Pulmonary artery endothelial cell (primary cell): ENCODE measurements around the gene SRXN1. TPM values are rescaled to one million over a fixed set of nuclear protein-coding genes. Genes with fewer than 3 reads are reported as not detected.

ENCODE experiments used
- DNase-seq: peaks from one replicate; pipeline ENCODE4 v3.0.0-alpha.2; 2011; ENCODE audit warnings: low read depth, low spot score
- total RNA-seq: library from RNA; depleted of rRNA; stranded (reverse); fragments of >200 nt; gene quantifications from 2 replicates; pipeline ENCODE4 v1.2.3, GENCODE V29; 2014

Gene SRXN1
- total RNA-seq, 1 donor from 2014 or later = 49.5 TPM

DNA sequence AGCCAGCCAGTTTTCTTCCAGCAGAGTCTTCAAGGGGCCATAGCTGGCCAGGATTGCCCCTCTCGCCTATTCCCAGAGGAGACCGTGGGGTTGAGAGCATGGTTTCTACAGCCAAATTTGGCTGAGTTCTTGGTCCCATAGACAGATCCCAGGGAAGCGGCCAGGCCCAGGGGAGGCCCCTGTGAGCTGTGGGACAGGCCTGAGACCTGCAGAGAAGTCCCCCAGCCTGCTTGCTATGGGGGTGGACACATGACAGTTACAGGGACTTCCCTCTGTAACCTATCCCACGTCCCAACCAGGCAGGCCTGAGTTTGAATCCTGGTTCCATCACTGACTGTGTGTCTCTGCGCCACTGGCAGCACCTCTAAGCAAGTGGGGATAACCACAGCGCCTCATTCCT, 45.5 kb downstream of the SRXN1 start:
- DNase-seq = no peak

DNA sequence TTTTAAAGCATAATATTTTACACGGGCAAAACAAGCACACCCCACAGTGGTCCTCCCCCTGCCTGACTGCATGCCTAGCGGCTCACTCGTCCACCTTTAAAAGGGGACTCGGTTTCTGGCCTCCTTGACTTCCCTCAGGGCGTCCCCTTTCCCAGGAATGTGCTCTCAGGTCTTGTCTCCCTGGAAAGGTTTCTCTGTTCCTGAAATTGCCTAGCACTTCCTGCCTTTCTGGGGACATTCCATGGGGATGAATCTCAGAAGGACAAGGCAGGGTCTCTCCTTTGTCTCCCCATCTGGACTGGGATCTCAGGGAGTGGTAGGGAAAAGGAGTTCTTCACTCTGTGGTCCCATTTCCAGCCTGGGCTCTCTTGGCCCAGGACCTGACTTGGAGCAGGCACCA, 47.8 kb downstream of the SRXN1 start:
- DNase-seq = no peak

DNA sequence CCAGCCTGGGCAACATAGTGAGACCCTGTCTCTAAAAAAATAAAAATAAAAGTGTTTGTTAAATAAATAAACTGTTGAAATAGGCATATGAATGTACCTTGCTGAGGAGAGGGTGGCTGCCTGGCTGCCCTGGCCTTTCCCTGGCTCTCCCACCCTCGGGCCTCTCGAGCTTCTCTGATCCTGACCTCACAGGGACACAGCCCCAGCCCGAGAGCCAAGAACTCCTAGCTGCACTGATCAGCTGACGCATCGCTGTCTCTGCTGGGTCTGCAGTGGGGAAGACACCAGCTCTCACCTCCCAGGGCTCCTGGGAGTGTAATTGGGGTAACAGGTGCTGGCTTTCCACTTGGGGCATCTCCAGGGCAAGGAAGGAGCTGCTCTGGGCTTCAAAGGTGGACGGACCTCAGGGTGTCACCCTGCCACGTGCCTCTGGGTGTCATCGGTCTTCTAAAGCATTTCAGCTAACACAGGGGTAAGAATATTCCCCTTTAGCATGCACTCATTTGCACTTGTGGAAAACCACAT, 49.8 kb downstream of the SRXN1 start:
- no peak for DNase-seq

DNA sequence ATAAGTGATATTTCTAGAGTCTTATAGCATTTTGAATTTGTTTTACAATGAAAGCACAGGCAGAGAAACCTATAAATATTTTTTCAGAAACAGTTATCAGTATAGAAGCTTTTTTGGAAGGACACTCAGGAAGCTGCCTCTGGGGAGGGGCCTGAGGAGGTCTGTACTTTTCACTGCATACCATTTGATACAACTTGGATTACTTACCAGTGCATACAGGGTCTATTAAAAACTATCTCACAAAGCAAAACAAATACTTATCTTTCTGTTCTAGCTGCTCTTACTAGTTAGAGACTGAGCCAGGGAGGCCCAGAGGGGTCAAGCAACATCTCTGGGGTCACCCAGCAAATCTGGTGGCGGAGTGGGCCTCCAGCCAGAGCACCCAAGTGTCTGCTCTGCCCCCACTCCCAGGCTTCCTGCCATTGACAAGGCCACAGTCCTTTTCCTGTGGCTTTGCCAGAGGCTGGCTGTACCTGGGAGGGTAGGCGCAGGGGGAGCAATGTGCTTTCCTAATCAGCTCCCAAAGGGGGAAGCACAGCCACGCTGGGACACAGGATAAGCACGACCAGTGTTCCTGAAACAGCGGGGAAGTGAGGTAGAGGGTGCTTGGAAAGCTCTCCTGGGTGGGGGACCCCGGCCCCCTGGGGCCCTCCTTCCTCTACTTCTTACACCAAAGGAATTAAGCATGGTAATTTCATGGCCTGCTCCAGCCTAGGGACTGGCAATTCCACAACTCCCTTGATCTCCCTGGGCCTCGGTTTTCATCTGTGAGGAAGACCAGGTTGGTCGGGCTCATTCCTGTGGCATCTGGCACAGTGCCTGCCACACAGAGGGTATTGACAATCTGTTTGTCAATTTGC, 50.7 kb downstream of the SRXN1 start:
- DNase-seq = no peak

DNA sequence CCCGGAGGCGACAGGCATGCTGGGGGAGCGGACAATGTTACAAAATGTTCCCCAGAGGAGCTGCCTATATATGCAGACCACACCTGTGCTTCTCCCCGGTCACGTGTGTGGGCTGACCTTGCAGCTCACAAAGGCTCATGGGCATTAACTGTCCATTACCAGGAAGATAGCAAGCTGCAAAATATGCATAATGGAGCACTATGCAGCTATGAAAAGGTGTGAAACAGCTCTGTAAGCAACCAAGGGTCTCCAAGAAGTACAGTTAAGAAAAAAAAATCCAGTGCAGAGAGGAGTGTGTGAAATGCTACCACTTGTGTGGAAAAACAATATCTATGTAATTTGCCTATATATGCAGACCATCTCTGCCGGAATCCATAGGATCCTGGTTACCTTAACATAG, 52.3 kb downstream of the SRXN1 start:
- DNase-seq = no peak

DNA sequence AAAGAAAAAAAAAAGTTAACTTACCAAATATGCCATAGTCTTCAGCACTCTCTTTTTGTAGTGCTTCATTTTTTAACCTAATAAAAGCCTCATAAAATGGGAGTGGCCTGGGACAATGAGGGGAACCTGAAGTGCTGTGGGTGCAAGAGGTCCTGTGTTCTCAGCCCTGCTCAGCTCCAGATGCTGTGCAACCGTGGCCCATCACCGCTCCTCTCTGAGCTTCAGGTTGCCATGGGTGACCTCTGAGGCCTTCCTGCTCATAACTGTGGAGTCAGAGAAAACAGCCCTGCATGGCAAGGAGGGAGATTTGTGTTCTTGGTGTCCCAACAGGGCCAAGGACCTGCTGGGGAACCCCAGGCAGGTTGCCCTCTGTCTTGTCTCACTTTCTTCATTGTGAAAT, 52.9 kb downstream of the SRXN1 start:
- DNase-seq = no peak

DNA sequence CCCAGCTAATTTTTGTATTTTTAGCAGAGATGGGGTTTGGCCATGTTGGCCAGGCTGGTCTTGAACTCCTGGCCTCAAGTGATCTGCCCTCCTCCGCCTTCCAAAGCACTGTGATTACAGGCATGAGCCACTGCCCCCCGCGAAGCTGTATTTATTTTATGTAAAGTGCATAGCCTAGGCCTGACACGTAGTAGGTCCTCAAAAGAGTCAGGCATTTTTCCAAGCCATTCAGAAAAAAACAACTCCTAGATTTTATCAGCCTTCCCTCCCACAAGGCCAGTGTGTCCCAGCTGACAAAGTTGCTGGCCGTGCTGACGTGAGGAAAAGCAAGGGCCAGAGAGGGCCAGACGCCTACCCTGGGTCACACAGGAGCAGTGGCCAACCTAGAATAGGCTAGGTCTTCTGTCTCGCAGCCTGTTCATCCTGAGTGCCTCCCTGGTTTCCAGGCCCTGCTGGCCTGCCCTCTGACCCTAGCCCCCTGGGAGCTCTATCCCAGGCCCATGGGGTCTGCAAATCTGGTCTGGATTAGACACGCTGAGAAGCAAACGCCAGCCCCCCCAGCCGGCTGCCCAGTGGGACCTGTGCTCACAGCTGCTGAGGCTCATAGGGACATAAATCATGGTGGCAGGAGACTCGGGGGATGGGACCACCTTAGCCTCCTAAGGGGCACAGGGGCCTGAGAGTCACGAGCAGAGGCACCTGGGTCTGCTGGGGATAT, 54.7 kb downstream of the SRXN1 start:
- DNase-seq = no peak

DNA sequence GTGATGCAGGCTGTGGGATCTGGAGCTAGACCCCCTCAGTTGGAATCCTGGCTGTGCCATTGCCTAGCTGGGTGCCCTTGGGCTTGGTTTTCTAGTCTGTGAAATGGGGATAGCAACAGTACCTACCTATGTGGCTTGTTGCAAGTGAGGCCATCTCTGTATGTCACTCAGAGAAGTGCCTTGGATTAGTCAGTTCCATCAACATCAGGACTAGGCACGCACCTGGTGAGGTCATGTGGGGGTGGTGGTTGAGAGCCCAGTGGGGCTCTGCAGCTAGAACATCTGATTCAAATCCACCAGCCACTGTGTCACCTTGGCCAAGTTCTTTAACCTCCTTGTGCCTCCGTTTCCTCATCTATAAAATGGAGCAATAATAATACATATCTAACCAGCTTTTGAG, 55.4 kb downstream of the SRXN1 start:
- no peak for DNase-seq

Other genes starting within 250 kb of the SRXN1 start
- 74.0 and 74.6 TPM in 2 replicates for gene RBCK1, start 244.9 kb downstream of the SRXN1 start, total RNA-seq
- 23.9 and 32.1 TPM in 2 replicates for gene TBC1D20, start 190.7 kb downstream of the SRXN1 start, total RNA-seq
- 135 and 157 TPM in 2 replicates for gene CSNK2A1, start 109.4 kb downstream of the SRXN1 start, total RNA-seq
- 0.07 and 0.18 TPM in 2 replicates for gene TCF15, start 42.9 kb downstream of the SRXN1 start, total RNA-seq
- not detected in 2 replicates for gene SCRT2, start 22.6 kb upstream of the SRXN1 start, total RNA-seq
- gene SLC52A3, start 115.3 kb upstream of the SRXN1 start, total RNA-seq = not detected in 2 replicates
- gene FAM110A, start 180.5 kb upstream of the SRXN1 start, total RNA-seq = 2.8 and 3.3 TPM in 2 replicates